Measurements from ENCODE around the gene PLB1. TPM values are rescaled to one million over a fixed set of nuclear protein-coding genes. Genes with fewer than 3 reads are reported as not detected.
A peak's percentile ranks its signal among the peaks of the same experiment; 100 is the strongest.

PLB1 gene
- total and polyA plus RNA-seq, 4 experiments from 2014 or later: 0.38 to 0.91 (median 0.82) TPM

DNA sequence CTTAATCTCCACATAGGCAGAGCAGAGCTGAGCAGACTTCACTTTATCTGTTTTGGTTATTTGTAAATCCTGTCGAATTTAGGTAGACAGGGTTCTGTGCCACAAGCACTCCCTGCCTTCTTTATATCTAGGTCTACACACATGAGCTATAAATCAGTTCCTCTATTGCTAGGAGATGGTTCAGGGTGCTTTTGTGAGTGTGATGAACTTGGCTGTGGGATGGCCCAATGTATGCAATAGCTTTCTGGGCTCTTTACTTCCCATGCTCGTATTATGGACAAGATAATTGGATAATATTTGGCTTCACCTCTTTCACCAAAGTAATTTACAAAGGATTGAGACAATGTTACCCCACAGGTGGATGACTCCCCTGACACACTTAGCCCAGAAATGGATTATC, 72.2 kb downstream of the PLB1 start:
- Mint-ChIP-seq H3K4me3 (peak overlapping the region; percentile 57 to 97 (median 92)), H3K27me3 (peaks cover 0 to 5% of the 10 kb centered on the region in 2 donors), H3K4me1 (peaks cover 10 to 30% (median 18%) of the 10 kb centered on the region in 4 donors), H3K9me3 (no peaks in the 10 kb centered on the region), H3K36me3 (peaks cover 0 to 4% of the 10 kb centered on the region in 2 donors), H3K27ac (peak overlapping the region in 4 of 7 donors; percentile 19 to 90 (median 84))
- no peaks in the 10 kb centered on the region for H3K27me3 ChIP-seq (ENCODE audit: insufficient read depth, low read length)
- POLR2A ChIA-PET (ENCODE audit: partially characterized antibody): interaction anchor here (1.3 to 3.3 kb wide), 3 partner anchors 16 to 26 kb away, joined by 7 to 24 read pairs (median 7); no protein-coding TSS in a partner anchor
- DNase-seq: no peak
- intact Hi-C loops (cut with micrococcal nuclease): loop anchor here (10.0 kb wide), 1 partner anchor 387 kb away; no protein-coding TSS in a partner anchor
- H3K4me1 ChIP-seq (ENCODE audit: insufficient read depth, low read length): peaks cover 11% of the 10 kb centered on the region
- no peaks in the 10 kb centered on the region for H3K9me3 ChIP-seq (ENCODE audit: control insufficient read depth in 1 of 2, low read length in 2 of 2)
- H3K27ac ChIP-seq (ENCODE audit: low read depth, low read length): no peak overlapping the region
- CTCF ChIA-PET (ENCODE audit: partially characterized antibody): interaction anchor here (0.5 to 4.8 kb wide), 13 partner anchors 9 to 360 kb away, joined by 3 to 75 read pairs (median 6); partner anchors contain the start of gene PPP1CB
- H3K4me3 ChIP-seq (ENCODE audit: low read length in 2 of 2): no peak overlapping the region
- no peaks in the 10 kb centered on the region for H3K36me3 ChIP-seq (ENCODE audit: insufficient read depth, low read length)

DNA sequence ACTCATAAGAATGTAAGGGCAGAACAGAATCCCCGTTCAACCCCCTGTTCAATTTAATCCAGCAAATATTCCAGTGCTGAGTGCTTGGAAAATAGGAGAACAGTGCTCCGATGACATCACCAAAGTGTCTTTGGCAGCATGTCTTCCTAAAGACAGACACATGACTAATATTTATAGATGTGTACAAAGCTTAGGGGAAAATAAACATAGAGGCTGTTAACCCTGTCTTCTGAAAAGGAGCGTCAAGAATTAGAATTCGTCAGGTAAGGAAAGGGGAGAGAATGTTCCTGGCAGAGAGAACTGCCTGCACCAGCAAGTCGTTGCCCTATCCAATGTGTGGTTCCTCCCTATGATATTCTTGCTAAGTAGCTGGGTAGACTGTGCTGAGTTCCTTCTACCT, 72.7 kb downstream of the PLB1 start:
- ChIA-PET POLR2A (ENCODE audit: partially characterized antibody) (interaction anchor here (1.4 kb wide), 1 partner anchor 25 kb away, joined by 7 read pairs; no protein-coding TSS in a partner anchor), CTCF (ENCODE audit: partially characterized antibody) (interaction anchor here (0.7 to 4.8 kb wide), 8 partner anchors 10 to 240 kb away, joined by 3 to 75 read pairs (median 16); partner anchors contain the start of gene PPP1CB)
- Histone ChIP-seq H3K4me3 (ENCODE audit: low read length in 2 of 2) (no peak overlapping the region), H3K4me1 (ENCODE audit: insufficient read depth, low read length) (peaks cover 11% of the 10 kb centered on the region), H3K36me3 (ENCODE audit: insufficient read depth, low read length) (no peaks in the 10 kb centered on the region), H3K27me3 (ENCODE audit: insufficient read depth, low read length) (no peaks in the 10 kb centered on the region), H3K9me3 (ENCODE audit: control insufficient read depth in 1 of 2, low read length in 2 of 2) (no peaks in the 10 kb centered on the region), H3K27ac (ENCODE audit: low read depth, low read length) (no peak overlapping the region)
- Mint-ChIP-seq H3K4me3 (peak overlapping the region in 1 of 8 donors; percentile 76), H3K36me3 (peaks cover 0 to 4% of the 10 kb centered on the region in 2 donors), H3K27ac (peak overlapping the region in 1 of 7 donors; percentile 60), H3K4me1 (peaks cover 10 to 30% (median 18%) of the 10 kb centered on the region in 4 donors), H3K9me3 (no peaks in the 10 kb centered on the region), H3K27me3 (peaks cover 0 to 5% of the 10 kb centered on the region in 2 donors)
- DNase-seq: no peak
- intact Hi-C loops (cut with micrococcal nuclease): loop anchor here (10.0 kb wide), 1 partner anchor 386 kb away; no protein-coding TSS in a partner anchor

DNA sequence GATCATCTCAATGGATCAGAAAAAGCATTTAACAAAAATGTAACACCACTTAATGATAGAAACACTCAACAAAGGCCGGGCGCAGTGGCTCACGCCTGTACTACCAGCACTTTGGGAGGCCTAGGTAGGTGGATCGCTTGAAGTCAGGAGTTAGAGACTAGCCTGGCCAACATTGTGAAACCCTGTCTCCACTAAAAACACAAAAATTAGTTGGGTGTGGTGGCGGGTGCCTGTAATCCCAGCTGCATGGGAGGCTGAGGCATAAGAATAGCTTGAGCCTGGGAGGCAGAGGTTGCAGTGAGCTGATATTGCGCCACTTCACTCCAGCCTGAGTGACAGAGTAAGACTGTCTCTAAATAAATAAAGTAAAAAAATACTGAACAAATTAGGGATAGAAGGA, 74.6 kb downstream of the PLB1 start:
- peaks cover 10 to 23% (median 17%) of the 10 kb centered on the region in 4 donors for H3K4me1 Mint-ChIP-seq
- no peak overlapping the region for H3K4me3 ChIP-seq (ENCODE audit: low read length in 2 of 2)
- H3K9me3 ChIP-seq (ENCODE audit: control insufficient read depth in 1 of 2, low read length in 2 of 2): no peaks in the 10 kb centered on the region
- peaks cover 11% of the 10 kb centered on the region for H3K4me1 ChIP-seq (ENCODE audit: insufficient read depth, low read length)
- peaks cover 0 to 4% of the 10 kb centered on the region in 2 donors for H3K36me3 Mint-ChIP-seq
- no peaks in the 10 kb centered on the region for H3K9me3 Mint-ChIP-seq
- H3K27me3 ChIP-seq (ENCODE audit: insufficient read depth, low read length): no peaks in the 10 kb centered on the region
- CTCF ChIA-PET (ENCODE audit: partially characterized antibody): interaction anchor here (0.8 to 1.0 kb wide), 2 partner anchors 24 to 382 kb away, joined by 3 to 4 read pairs; no protein-coding TSS in a partner anchor
- H3K27me3 Mint-ChIP-seq: peaks cover 0 to 5% of the 10 kb centered on the region in 2 donors
- H3K36me3 ChIP-seq (ENCODE audit: insufficient read depth, low read length): no peaks in the 10 kb centered on the region
- H3K27ac ChIP-seq (ENCODE audit: low read depth, low read length): no peak overlapping the region
- no peak for DNase-seq
- H3K27ac Mint-ChIP-seq: no peak overlapping the region
- POLR2A ChIA-PET (ENCODE audit: partially characterized antibody): interaction anchor here (1.0 to 1.2 kb wide), 2 partner anchors 24 to 182 kb away, joined by 3 read pairs; partner anchors contain the start of gene PPP1CB
- intact Hi-C loops (cut with micrococcal nuclease): no loop called here
- no peak overlapping the region for H3K4me3 Mint-ChIP-seq

DNA sequence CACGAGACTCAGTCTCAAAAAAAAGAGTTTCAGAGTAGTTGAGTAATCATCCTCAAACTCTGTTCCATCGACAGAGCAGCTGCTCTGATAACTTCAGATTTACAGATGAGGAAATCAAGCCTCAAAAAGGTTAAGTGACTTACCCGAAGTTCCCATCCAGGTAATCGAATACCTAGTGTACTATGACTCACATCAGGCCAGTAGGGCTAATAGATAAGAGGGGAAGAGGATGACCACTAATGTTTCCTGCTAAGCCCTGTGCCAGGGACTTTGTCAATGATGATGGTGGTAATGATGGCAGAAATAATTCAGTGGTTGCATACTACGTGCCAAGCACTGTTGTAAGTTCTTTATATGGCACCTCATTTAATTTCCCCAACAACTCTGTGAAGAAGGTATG, 80.9 kb downstream of the PLB1 start:
- ChIA-PET CTCF (ENCODE audit: partially characterized antibody) (interaction anchor here (0.9 kb wide), 1 partner anchor 9 kb away, joined by 3 read pairs; no protein-coding TSS in a partner anchor), POLR2A (ENCODE audit: partially characterized antibody) (no interaction called here)
- H3K4me1 ChIP-seq (ENCODE audit: insufficient read depth, low read length): no peaks in the 10 kb centered on the region
- intact Hi-C loops (cut with micrococcal nuclease): no loop called here
- no peaks in the 10 kb centered on the region for H3K36me3 ChIP-seq (ENCODE audit: insufficient read depth, low read length)
- H3K9me3 Mint-ChIP-seq: no peaks in the 10 kb centered on the region
- H3K9me3 ChIP-seq (ENCODE audit: control insufficient read depth in 1 of 2, low read length in 2 of 2): no peaks in the 10 kb centered on the region
- H3K36me3 Mint-ChIP-seq: no peaks in the 10 kb centered on the region
- peaks cover 0 to 3% of the 10 kb centered on the region in 2 donors for H3K27me3 Mint-ChIP-seq
- no peak overlapping the region for H3K27ac ChIP-seq (ENCODE audit: low read depth, low read length)
- no peak overlapping the region for H3K4me3 ChIP-seq (ENCODE audit: low read length in 2 of 2)
- no peak overlapping the region for H3K4me3 Mint-ChIP-seq
- H3K4me1 Mint-ChIP-seq: no peaks in the 10 kb centered on the region
- no peak for DNase-seq
- H3K27ac Mint-ChIP-seq: no peak overlapping the region
- no peaks in the 10 kb centered on the region for H3K27me3 ChIP-seq (ENCODE audit: insufficient read depth, low read length)

DNA sequence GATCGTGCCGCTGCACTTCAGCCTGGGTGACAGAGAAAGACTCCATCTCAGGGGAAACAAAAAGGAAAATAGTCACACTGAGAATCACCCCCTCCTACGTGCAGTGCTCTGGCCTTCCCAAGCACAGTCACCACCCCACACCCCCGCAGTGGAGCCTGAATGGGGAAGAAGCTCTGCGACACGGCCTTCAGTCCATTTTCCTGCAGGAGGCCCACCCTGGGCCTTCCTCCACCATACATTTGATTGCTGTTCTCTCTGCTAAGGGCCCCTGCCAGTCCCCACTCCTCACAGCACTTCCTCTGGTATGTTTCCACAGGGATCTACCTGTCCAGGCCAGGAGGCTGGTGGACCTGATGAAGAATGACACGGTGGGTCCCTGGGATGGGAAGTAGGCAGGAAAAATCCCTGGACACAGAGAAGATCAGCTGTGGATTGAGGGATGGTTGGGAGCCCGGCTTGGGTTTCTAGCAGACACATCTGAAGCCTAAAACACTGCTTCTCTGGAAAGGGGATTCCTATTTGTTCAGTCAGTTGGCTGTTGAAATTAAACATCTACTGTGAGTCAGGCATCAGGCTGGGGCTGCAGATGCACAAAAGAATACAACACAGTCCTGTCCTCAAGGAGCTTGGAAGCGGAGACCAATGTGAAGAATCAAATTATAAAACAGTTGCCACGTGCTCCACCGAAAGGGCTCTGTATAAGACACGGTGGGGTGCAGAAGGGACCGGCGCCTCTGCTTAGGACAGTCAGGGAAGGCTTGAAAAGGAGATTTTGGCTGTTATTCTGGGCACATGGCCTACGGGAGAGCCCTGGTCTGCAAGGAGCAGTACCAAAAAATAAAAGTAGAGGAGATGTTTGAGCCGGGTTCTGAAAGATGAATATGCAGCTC, 82.2 kb downstream of the PLB1 start:
- no peaks in the 10 kb centered on the region for H3K4me1 Mint-ChIP-seq
- Histone ChIP-seq H3K4me1 (ENCODE audit: insufficient read depth, low read length) (no peaks in the 10 kb centered on the region), H3K36me3 (ENCODE audit: insufficient read depth, low read length) (no peaks in the 10 kb centered on the region), H3K9me3 (ENCODE audit: control insufficient read depth in 1 of 2, low read length in 2 of 2) (no peaks in the 10 kb centered on the region), H3K27me3 (ENCODE audit: insufficient read depth, low read length) (no peaks in the 10 kb centered on the region), H3K4me3 (ENCODE audit: low read length in 2 of 2) (no peak overlapping the region), H3K27ac (ENCODE audit: low read depth, low read length) (no peak overlapping the region)
- H3K9me3 Mint-ChIP-seq: no peaks in the 10 kb centered on the region
- DNase-seq: no peak
- no peaks in the 10 kb centered on the region for H3K36me3 Mint-ChIP-seq
- ChIA-PET POLR2A (ENCODE audit: partially characterized antibody) (interaction anchor here (1.7 kb wide), 1 partner anchor 9 kb away, joined by 6 read pairs; no protein-coding TSS in a partner anchor), CTCF (ENCODE audit: partially characterized antibody) (interaction anchor here (1.1 to 9.8 kb wide), 2 partner anchors 9 to 17 kb away, joined by 3 to 61 read pairs; no protein-coding TSS in a partner anchor)
- intact Hi-C loops (cut with micrococcal nuclease): no loop called here
- H3K4me3 Mint-ChIP-seq: no peak overlapping the region
- H3K27me3 Mint-ChIP-seq: no peaks in the 10 kb centered on the region
- H3K27ac Mint-ChIP-seq: no peak overlapping the region

DNA sequence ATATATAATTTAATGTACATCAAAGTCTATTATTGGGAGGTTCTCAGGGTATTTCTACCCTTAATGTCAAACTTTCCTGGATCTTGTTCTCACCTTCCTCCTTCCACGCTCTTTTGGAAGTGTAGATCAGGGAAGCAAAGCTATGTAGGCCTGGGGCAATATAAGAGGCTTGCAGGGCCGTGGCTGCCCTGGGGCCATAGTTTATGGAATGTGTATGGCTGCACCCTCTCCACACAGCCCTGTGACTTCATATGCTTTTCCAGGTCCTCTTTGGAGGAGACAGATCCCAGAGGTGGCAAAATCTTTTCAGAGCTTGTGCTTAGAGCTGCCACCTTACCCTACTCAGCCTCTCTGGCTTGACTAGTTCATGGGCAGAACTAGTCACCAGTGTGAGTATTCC, 82.9 kb downstream of the PLB1 start:
- POLR2A ChIA-PET (ENCODE audit: partially characterized antibody): interaction anchor here (1.7 kb wide), 1 partner anchor 8 kb away, joined by 6 read pairs; no protein-coding TSS in a partner anchor
- no peaks in the 10 kb centered on the region for H3K36me3 ChIP-seq (ENCODE audit: insufficient read depth, low read length)

DNA sequence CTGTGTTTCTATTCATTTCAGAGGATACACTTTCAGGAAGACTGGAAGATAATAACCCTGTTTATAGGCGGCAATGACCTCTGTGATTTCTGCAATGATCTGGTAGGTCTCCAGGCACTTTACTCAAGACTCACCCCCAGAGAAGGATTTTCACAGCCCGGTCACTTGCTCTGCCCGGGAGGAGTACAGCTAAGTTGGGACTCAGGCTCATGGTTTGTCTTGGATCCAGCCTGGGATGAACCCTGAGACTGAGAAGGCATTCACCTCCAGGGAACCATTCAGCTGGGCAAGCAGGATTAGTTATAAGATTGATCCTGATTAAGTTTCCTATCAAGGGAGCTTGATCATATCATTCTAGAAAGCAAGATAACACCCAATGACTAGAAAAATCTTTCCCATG, 83.7 kb downstream of the PLB1 start:
- CTCF ChIA-PET (ENCODE audit: partially characterized antibody): interaction anchor here (1.5 to 9.8 kb wide), 3 partner anchors 11 to 15 kb away, joined by 3 to 61 read pairs (median 10); no protein-coding TSS in a partner anchor

More for the DNA sequence above, 82.9 kb downstream of the PLB1 start:
- Mint-ChIP-seq H3K27me3 (no peaks in the 10 kb centered on the region), H3K36me3 (no peaks in the 10 kb centered on the region), H3K4me1 (no peaks in the 10 kb centered on the region), H3K4me3 (no peak overlapping the region), H3K27ac (no peak overlapping the region), H3K9me3 (no peaks in the 10 kb centered on the region)
- no peak overlapping the region for H3K27ac ChIP-seq (ENCODE audit: low read depth, low read length)
- CTCF ChIA-PET (ENCODE audit: partially characterized antibody): interaction anchor here (1.1 to 9.8 kb wide), 4 partner anchors 9 to 16 kb away, joined by 3 to 61 read pairs (median 6); no protein-coding TSS in a partner anchor
- H3K4me3 ChIP-seq (ENCODE audit: low read length in 2 of 2): no peak overlapping the region
- H3K4me1 ChIP-seq (ENCODE audit: insufficient read depth, low read length): no peaks in the 10 kb centered on the region
- H3K9me3 ChIP-seq (ENCODE audit: control insufficient read depth in 1 of 2, low read length in 2 of 2): no peaks in the 10 kb centered on the region
- no peaks in the 10 kb centered on the region for H3K27me3 ChIP-seq (ENCODE audit: insufficient read depth, low read length)
- intact Hi-C loops (cut with micrococcal nuclease): no loop called here
- no peak for DNase-seq

More for the DNA sequence above, 83.7 kb downstream of the PLB1 start:
- intact Hi-C loops (cut with micrococcal nuclease): no loop called here
- POLR2A ChIA-PET (ENCODE audit: partially characterized antibody): no interaction called here
- H3K9me3 ChIP-seq (ENCODE audit: control insufficient read depth in 1 of 2, low read length in 2 of 2): no peaks in the 10 kb centered on the region
- no peak overlapping the region for H3K4me3 ChIP-seq (ENCODE audit: low read length in 2 of 2)
- no peaks in the 10 kb centered on the region for H3K4me1 ChIP-seq (ENCODE audit: insufficient read depth, low read length)
- Mint-ChIP-seq H3K27me3 (no peaks in the 10 kb centered on the region), H3K9me3 (no peaks in the 10 kb centered on the region), H3K36me3 (no peaks in the 10 kb centered on the region), H3K27ac (no peak overlapping the region), H3K4me1 (peaks cover 0 to 6% (median 2%) of the 10 kb centered on the region in 4 donors), H3K4me3 (no peak overlapping the region)
- no peaks in the 10 kb centered on the region for H3K27me3 ChIP-seq (ENCODE audit: insufficient read depth, low read length)
- no peak for DNase-seq
- H3K36me3 ChIP-seq (ENCODE audit: insufficient read depth, low read length): no peaks in the 10 kb centered on the region
- H3K27ac ChIP-seq (ENCODE audit: low read depth, low read length): no peak overlapping the region

All from CD4-positive, alpha-beta memory T cell (primary cell).